HepG2 (cell line): ENCODE results near the gene RNF14. TPM values are rescaled to one million over a fixed set of nuclear protein-coding genes. Genes with fewer than 3 reads are reported as not detected.

Experiments used
- ARID4A ChIP-seq: sonication (generic); formaldehyde crosslinking; IDR thresholded peaks from 2 replicates; pipeline ENCODE4 v1.5.0; 2020; ENCODE audit warnings: mild to moderate bottlenecking, missing genetic modification reagents, borderline replicate concordance
- ARNTL ChIP-seq: sonication (generic); formaldehyde crosslinking; IDR thresholded peaks from 2 replicates; pipeline ENCODE4 v1.4.0; 2020; ENCODE audit warnings: mild to moderate bottlenecking, missing genetic modification reagents
- ATAD3A ChIP-seq: sonication (generic); formaldehyde crosslinking; IDR thresholded peaks from 2 replicates; pipeline ENCODE4 v1.4.0; 2020; ENCODE audit warnings: missing genetic modification reagents
- EEA1 ChIP-seq: sonication (generic); formaldehyde crosslinking; IDR thresholded peaks from 2 replicates; pipeline ENCODE4 v1.5.1; 2020; ENCODE audit warnings: mild to moderate bottlenecking, missing genetic modification reagents, borderline replicate concordance
- KLF6 ChIP-seq: IDR thresholded peaks from 2 replicates; pipeline ENCODE4 v1.8.0; 2016; ENCODE audit warnings: missing biosample characterization, missing genetic modification reagents
- MAZ ChIP-seq, 2 experiments: sonication (generic) in 1 of 2; formaldehyde crosslinking in 1 of 2; IDR thresholded peaks; 2 replicates each; pipeline versions ENCODE4 v1.5.0 to v1.6.1; 2012 to 2020; ENCODE audit warnings: low read depth in 2 of 2, mild to moderate bottlenecking in 2 of 2, borderline replicate concordance in 1 of 2, improper control_type of control experiment in 1 of 2, low read length in 1 of 2, missing genetic modification reagents in 1 of 2, moderate library complexity in 1 of 2
- MIER3 ChIP-seq: IDR thresholded peaks from 2 replicates; pipeline ENCODE4 v1.6.1; 2016; ENCODE audit warnings: missing compliant biosample characterization, borderline replicate concordance
- NKX3-1 ChIP-seq: sonication (generic); formaldehyde crosslinking; IDR thresholded peaks from 2 replicates; pipeline ENCODE4 v1.5.0; 2020; ENCODE audit warnings: missing genetic modification reagents
- NR2F1 ChIP-seq, 2 experiments: fragments of 450-650 bp in 1 of 2; formaldehyde crosslinking in 1 of 2; IDR thresholded peaks; 2 replicates each; pipeline versions ENCODE4 v1.5.0 to v1.6.1; 2016 to 2020; ENCODE audit warnings: mild to moderate bottlenecking in 1 of 2, missing compliant biosample characterization in 1 of 2, missing genetic modification reagents in 1 of 2, moderate library complexity in 1 of 2
- PBX2 ChIP-seq: IDR thresholded peaks from 2 replicates; pipeline ENCODE4 v1.6.1; 2016; ENCODE audit warnings: control low read depth
- PHF20 ChIP-seq: sonication (generic); formaldehyde crosslinking; IDR thresholded peaks from 2 replicates; pipeline ENCODE4 v1.5.0; 2020; ENCODE audit warnings: mild to moderate bottlenecking, missing genetic modification reagents
- RNF2 ChIP-seq: fragments of 450-650 bp; conservative IDR thresholded peaks from 2 replicates; pipeline ENCODE4 v1.6.1; 2016; ENCODE audit warnings: low read depth
- SP1 ChIP-seq, 2 experiments: fragments of 450-650 bp in 1 of 2; sonication (generic) in 1 of 2; formaldehyde crosslinking in 1 of 2; IDR thresholded peaks; 2 replicates each; pipeline versions ENCODE4 v1.4.0 to v1.6.1; 2016 to 2020; ENCODE audit warnings: missing genetic modification reagents in 1 of 2
- ZMYM4 ChIP-seq: sonication (generic); formaldehyde crosslinking; IDR thresholded peaks from 2 replicates; pipeline ENCODE4 v1.8.1; 2023; ENCODE audit warnings: mild to moderate bottlenecking, missing genetic modification reagents
- ZNF20 ChIP-seq: sonication (generic); formaldehyde crosslinking; IDR thresholded peaks from 2 replicates; pipeline ENCODE4 v1.4.0; 2020; ENCODE audit warnings: mild to moderate bottlenecking, moderate library complexity, missing genetic modification reagents
- ZNF232 ChIP-seq: sonication (generic); formaldehyde crosslinking; IDR thresholded peaks from 2 replicates; pipeline ENCODE4 v1.4.0; 2020; ENCODE audit warnings: missing genetic modification reagents, borderline replicate concordance
- ZNF577 ChIP-seq: sonication (generic); formaldehyde crosslinking; IDR thresholded peaks from 2 replicates; pipeline ENCODE4 v1.4.0; 2020; ENCODE audit warnings: mild to moderate bottlenecking, low read depth, missing genetic modification reagents, borderline replicate concordance
- ZSCAN5A ChIP-seq: sonication (generic); formaldehyde crosslinking; IDR thresholded peaks from 2 replicates; pipeline ENCODE4 v1.8.0; 2022; ENCODE audit warnings: mild to moderate bottlenecking, missing genetic modification reagents, borderline replicate concordance
- polyA plus RNA-seq, 8 experiments: library from polyadenylated mRNA; depleted of rRNA in 3 of 8; stranded (reverse) in 7 of 8; unstranded in 1 of 8; fragments of >200 nt; fragmentation: Illumina TruSeq in 4 of 8; extraction: Trizol in 4 of 8; gene quantifications; 2 replicates each; pipeline versions ENCODE4 v1.2.1 to v1.2.3, GENCODE V29; 2011 to 2016; ENCODE audit warnings: low read depth in 4 of 8, missing spikeins in 1 of 8, mixed read lengths in 1 of 8; ENCODE audit not compliant: insufficient read depth in 1 of 8
- total RNA-seq, 5 experiments: library from RNA; depleted of rRNA; stranded (reverse); fragments of >200 nt; fragmentation: Illumina TruSeq; extraction: Trizol; gene quantifications; 2 replicates each; pipeline ENCODE4 v1.2.3, GENCODE V29; 2016; ENCODE audit warnings: low read depth in 1 of 5
- TF ChIP-seq, protein P1 (sequence below): sonication (generic); formaldehyde crosslinking; IDR thresholded peaks from 2 replicates; pipeline ENCODE4 v1.4.0; 2020; ENCODE audit warnings: missing genetic modification reagents, borderline replicate concordance

RNF14 gene
- total and polyA plus RNA-seq, 2 of the 13 experiments (the other 11 are each of a cell fraction or from before 2014, with no cell fraction given) = 11.3 to 28.1 TPM

- TF ChIP-seq ARID4A (CRISPR knock-in tag) (peak; percentile 28; the same call in 1 of the 2 replicates), ARNTL (peak; percentile 82), MAZ (IDR thresholded peaks at IDR 0.05; ENCODE audit: borderline replicate concordance, low read depth, low read length) (no peak), MAZ (CRISPR knock-in tag; IDR thresholded peaks at IDR 0.05; ENCODE audit: low read depth) (peak; percentile 63; the same call in 1 of the 2 replicates), NR2F1 (CRISPR knock-in tag; IDR thresholded peaks at IDR 0.05) (no peak), ATAD3A (no peak), PHF20 (CRISPR knock-in tag) (peak; percentile 54), ZMYM4 (CRISPR knock-in tag) (no peak), ZNF232 (peak; percentile 63; the same call in 1 of the 2 replicates), EEA1 (peak; percentile 20; the same call in 1 of the 2 replicates), ZSCAN5A (CRISPR knock-in tag) (no peak), MIER3 (CRISPR knock-in tag) (no peak), SP1 (IDR thresholded peaks at IDR 0.05) (no peak), SP1 (CRISPR knock-in tag; IDR thresholded peaks at IDR 0.05) (no peak), PBX2 (CRISPR knock-in tag) (no peak), NKX3-1 (CRISPR knock-in tag) (0 out of 2 replicates have a peak, but pooled peaks have one; percentile 42), KLF6 (no peak), RNF2 (peak; percentile 80; the same call in 1 of the 2 replicates), ZNF577 (CRISPR knock-in tag) (no peak), ZNF20 (CRISPR knock-in tag) (no peak)
- TF ChIP-seq, protein P1, sequence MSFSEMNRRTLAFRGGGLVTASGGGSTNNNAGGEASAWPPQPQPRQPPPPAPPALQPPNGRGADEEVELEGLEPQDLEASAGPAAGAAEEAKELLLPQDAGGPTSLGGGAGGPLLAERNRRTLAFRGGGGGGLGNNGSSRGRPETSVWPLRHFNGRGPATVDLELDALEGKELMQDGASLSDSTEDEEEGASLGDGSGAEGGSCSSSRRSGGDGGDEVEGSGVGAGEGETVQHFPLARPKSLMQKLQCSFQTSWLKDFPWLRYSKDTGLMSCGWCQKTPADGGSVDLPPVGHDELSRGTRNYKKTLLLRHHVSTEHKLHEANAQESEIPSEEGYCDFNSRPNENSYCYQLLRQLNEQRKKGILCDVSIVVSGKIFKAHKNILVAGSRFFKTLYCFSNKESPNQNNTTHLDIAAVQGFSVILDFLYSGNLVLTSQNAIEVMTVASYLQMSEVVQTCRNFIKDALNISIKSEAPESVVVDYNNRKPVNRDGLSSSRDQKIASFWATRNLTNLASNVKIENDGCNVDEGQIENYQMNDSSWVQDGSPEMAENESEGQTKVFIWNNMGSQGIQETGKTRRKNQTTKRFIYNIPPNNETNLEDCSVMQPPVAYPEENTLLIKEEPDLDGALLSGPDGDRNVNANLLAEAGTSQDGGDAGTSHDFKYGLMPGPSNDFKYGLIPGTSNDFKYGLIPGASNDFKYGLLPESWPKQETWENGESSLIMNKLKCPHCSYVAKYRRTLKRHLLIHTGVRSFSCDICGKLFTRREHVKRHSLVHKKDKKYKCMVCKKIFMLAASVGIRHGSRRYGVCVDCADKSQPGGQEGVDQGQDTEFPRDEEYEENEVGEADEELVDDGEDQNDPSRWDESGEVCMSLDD = no peak
Measured at GRCh38 chr5:142012792-142013388, 44.0 kb downstream of the RNF14 start, which contains the start of gene GNPDA1 (continued).
